ENCODE measurements around the gene CHEK1.

Gene CHEK1

GRCh38 chr11:125593114-125593820 is 31.7 kb upstream of the CHEK1 start:
- Histone ChIP-seq H3K27ac (peak overlapping the region; percentile 78), H3K4me3 (ENCODE audit: low read depth, low read length) (peak overlapping the region; percentile 99), H3K36me3 (replicated peaks) (peaks cover 10% of the 10 kb centered on the region), H3K27me3 (replicated peaks) (no peaks in the 10 kb centered on the region)
- TF ChIP-seq CTCF (IDR thresholded peaks at IDR 0.05; ENCODE audit: low read depth, low read length, missing control alignments) = no peak
- in situ Hi-C loops (cut with HindIII; ENCODE audit: low pct_ligation_motif_present, low sequenced_read_pairs) = no loop called here
- peak; percentile 25 for DNase-seq

- H3K27ac ChIP-seq = no peak overlapping the region
- H3K36me3 ChIP-seq (replicated peaks) = peaks cover 19% of the 10 kb centered on the region
- no peak for TF ChIP-seq CTCF (IDR thresholded peaks at IDR 0.05; ENCODE audit: low read depth, low read length, missing control alignments)
- H3K27me3 ChIP-seq (replicated peaks) = no peaks in the 10 kb centered on the region
- H3K4me3 ChIP-seq (ENCODE audit: low read depth, low read length) = no peak overlapping the region
- DNase-seq = no peak
- in situ Hi-C loops (cut with HindIII; ENCODE audit: low pct_ligation_motif_present, low sequenced_read_pairs) = no loop called here
These were observed 30.0 kb upstream of the CHEK1 start for GRCh38 chr11:125594958-125595357.

GRCh38 chr11:125600663-125601062 is 24.3 kb upstream of the CHEK1 start:
- TF ChIP-seq CTCF (IDR thresholded peaks at IDR 0.05; ENCODE audit: low read depth, low read length, missing control alignments) = no peak
- Histone ChIP-seq H3K27ac (no peak overlapping the region), H3K36me3 (replicated peaks) (peaks cover 47% of the 10 kb centered on the region), H3K4me3 (ENCODE audit: low read depth, low read length) (no peak overlapping the region), H3K27me3 (replicated peaks) (no peaks in the 10 kb centered on the region)
- in situ Hi-C loops (cut with HindIII; ENCODE audit: low pct_ligation_motif_present, low sequenced_read_pairs) = no loop called here
- no peak for DNase-seq

GRCh38 chr11:125603207-125603606 is 21.8 kb upstream of the CHEK1 start:
- Histone ChIP-seq H3K36me3 (replicated peaks) (peaks cover 59% of the 10 kb centered on the region), H3K4me3 (ENCODE audit: low read depth, low read length) (no peak overlapping the region), H3K27me3 (replicated peaks) (no peaks in the 10 kb centered on the region), H3K27ac (no peak overlapping the region)
- no peak for TF ChIP-seq CTCF (IDR thresholded peaks at IDR 0.05; ENCODE audit: low read depth, low read length, missing control alignments)
- DNase-seq = no peak
- in situ Hi-C loops (cut with HindIII; ENCODE audit: low pct_ligation_motif_present, low sequenced_read_pairs) = no loop called here

- no peak overlapping the region for H3K27ac ChIP-seq
- in situ Hi-C loops (cut with HindIII; ENCODE audit: low pct_ligation_motif_present, low sequenced_read_pairs) = no loop called here
- TF ChIP-seq CTCF (IDR thresholded peaks at IDR 0.05; ENCODE audit: low read depth, low read length, missing control alignments) = no peak
- DNase-seq = no peak
- no peaks in the 10 kb centered on the region for H3K27me3 ChIP-seq (replicated peaks)
- peaks cover 66% of the 10 kb centered on the region for H3K36me3 ChIP-seq (replicated peaks)
- no peak overlapping the region for H3K4me3 ChIP-seq (ENCODE audit: low read depth, low read length)
These were observed 19.5 kb upstream of the CHEK1 start for GRCh38 chr11:125605417-125605816.

GRCh38 chr11:125609545-125609944 is 15.4 kb upstream of the CHEK1 start:
- no peak overlapping the region for H3K27ac ChIP-seq
- no peak for TF ChIP-seq CTCF (IDR thresholded peaks at IDR 0.05; ENCODE audit: low read depth, low read length, missing control alignments)
- no peak for DNase-seq
- no peaks in the 10 kb centered on the region for H3K27me3 ChIP-seq (replicated peaks)
- in situ Hi-C loops (cut with HindIII; ENCODE audit: low pct_ligation_motif_present, low sequenced_read_pairs) = no loop called here
- peaks cover 74% of the 10 kb centered on the region for H3K36me3 ChIP-seq (replicated peaks)
- H3K4me3 ChIP-seq (ENCODE audit: low read depth, low read length) = no peak overlapping the region

Measured in brain microvascular endothelial cell (primary cell).